GM19455 (cell line): Measurements from ENCODE around the gene GLYATL3.
"Not testable (repeated sequence)": the region's sequence is repeated elsewhere in the genome, so short reads cannot be mapped to it uniquely, and the experiment has no call there.

ENCODE experiments used
- ATAC-seq: cut with Tn5 transposase; IDR thresholded peaks from one replicate; pipeline ENCODE4 v1.9.1; 2021; ENCODE audit not compliant: unreplicated experiment

The GLYATL3 gene

GRCh38 chr6:49499623-49500022 lies at the start of gene GLYATL3:
Gene GLYATL3 (plus strand): TSS chr6:49499923. CDS start chr6:49511991, 12,068 bp downstream.
- ATAC-seq = no peak

DNA sequence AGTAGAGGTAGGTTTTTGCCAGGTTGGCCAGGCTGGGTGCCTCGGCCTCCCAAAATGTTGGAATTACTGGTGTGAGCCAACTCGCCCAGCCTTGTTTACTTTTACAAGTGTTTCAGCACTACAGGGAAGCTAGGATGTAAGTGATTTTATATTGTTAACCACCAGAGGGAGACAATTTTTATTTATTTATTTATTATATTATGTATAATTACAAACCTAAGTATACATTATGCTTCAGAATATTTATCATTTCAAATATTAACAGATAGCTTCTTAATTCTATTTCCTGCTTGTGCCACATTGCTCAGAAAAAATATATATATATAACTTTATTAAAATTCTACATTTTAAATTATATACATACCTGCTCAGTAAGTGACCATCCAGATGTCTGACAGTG lies 46.5 kb upstream of the GLYATL3 start:
- no peak for ATAC-seq

- ATAC-seq = peak; percentile 74
Observed at GRCh38 chr6:49454787-49455709, 44.7 kb upstream of the GLYATL3 start.

DNA sequence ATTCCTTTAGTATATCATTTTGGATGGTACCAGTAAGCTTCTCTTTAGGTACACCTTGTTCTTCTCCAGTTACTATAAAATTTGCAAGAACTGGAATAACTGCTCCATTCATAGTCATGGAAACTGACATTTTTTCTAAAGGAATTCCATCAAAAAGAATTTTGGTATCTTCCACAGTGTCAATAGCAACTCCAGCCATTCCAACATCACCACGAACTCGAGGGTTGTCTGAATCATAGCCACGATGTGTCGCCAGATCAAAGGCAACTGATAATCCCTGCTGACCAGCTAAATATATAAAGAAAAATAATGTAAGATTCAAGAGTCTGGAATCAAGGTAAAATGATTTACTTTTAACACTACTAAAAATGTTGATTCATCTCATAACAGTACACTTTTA lies 42.0 kb upstream of the GLYATL3 start:
- no peak for ATAC-seq

- ATAC-seq = no peak
Observed at GRCh38 chr6:49462071-49462470, 37.7 kb upstream of the GLYATL3 start.

DNA sequence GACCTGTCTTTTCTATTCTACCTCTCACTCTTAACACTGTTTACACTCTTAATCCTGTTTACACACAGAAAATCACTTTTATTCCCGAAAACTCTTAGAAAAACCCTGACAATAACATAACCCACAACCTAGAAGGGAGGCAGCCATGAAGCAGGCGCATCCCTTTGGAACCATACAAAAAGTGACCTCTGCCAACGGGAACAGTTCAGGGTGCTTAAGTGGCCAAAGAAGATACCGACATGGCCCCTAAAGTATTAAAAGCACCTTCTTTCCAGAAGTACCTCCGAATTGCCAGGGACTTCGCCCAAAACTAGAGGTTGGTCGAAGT lies 37.2 kb upstream of the GLYATL3 start:
- ATAC-seq = peak; percentile 19

GRCh38 chr6:49462927-49463611 lies 36.7 kb upstream of the GLYATL3 start, which contains the start of the genes CENPQ and MMUT:
Gene CENPQ (plus strand): TSS chr6:49463370. CDS start chr6:49470177, 6,807 bp downstream.
Gene MMUT (minus strand): TSS chr6:49463253. CDS start chr6:49459466, 3,787 bp downstream.
- peak; percentile 99 for ATAC-seq

DNA sequence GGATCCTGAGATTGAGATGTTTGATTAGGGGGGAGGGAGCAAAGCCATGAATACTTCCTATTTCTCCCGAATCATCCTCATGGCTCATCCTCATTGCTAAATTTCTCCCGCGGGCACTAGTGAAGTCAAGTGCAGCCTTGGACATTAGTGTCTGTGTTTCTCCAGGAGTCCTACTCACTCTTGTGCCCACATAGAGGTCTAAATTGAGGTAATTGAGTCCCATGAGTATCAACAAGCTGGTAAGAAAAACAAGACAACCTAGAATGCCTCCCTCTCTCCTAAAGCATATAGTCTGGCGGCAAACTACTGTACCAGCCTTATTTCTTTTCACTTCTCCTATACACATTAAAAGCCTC lies 36.1 kb upstream of the GLYATL3 start:
- no peak for ATAC-seq

- no peak for ATAC-seq
Observed at GRCh38 chr6:49464691-49465090, 35.0 kb upstream of the GLYATL3 start.

- no peak for ATAC-seq
Observed at GRCh38 chr6:49468042-49468441, 31.7 kb upstream of the GLYATL3 start.

DNA sequence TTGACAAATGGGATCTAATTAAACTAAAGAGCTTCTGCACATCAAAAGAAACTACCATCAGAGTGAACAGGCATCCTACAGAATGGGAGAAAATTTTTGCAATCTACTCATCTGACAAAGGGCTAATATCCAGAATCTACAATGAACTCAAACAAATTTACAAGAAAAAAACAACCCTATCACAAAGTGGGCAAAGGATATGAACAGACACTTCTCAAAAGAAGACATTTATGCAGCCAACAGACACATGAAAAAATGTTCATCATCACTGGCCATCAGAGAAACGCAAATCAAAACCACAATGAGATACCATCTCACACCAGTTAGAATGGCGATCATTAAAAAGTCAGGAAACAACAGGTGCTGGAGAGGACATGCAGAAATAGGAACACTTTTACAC lies 23.2 kb upstream of the GLYATL3 start:
- not testable (repeated sequence) for ATAC-seq

DNA sequence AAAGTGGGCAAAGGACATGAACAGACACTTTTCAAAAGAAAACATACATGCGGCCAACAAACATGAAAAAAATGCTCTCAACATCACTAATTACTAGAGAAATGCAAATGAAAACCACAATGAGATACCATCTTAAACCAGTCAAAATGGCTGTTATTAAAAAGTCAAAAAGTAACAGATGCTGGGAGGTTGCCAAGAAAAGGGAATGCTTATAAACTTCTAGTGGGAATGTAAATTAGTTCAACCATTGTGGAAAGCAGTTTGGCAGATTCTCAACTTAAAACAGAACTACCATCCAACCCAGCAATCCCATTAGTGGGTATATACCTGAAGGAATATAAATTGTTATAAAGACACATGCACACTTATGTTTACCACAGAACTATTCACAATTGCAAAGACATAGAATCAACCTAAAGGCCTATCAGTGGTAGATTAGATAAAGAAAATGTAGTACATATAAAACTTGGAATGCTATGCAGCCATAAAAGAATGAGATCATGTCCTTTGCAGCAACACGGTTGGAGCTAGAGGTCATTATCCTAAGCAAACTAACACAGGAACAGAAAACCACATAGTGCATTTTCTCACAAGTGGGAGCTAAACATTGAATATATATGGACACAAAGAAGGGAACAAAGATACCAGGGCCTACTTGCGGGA lies 20.3 kb upstream of the GLYATL3 start:
- no peak for ATAC-seq

DNA sequence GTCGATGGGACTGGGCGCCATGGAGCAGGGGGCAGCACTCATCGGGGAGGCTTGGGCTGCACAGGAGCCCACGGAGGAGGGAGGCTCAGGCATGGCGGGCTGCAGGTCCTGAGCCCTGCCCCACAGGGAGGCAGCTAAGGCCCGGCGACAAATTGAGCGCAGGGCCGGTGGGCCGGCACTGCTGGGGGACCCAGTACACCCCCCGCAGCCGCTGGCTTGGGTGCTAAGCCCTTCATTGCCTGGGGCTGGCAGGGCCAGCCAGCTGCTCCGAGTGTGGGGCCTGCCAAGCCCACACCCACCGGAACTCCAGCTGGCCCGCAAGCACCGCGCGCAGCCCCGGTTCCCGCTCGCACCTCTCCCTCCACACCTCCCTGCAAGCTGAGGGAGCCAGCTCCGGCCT lies 17.9 kb upstream of the GLYATL3 start:
- ATAC-seq = not testable (repeated sequence)

DNA sequence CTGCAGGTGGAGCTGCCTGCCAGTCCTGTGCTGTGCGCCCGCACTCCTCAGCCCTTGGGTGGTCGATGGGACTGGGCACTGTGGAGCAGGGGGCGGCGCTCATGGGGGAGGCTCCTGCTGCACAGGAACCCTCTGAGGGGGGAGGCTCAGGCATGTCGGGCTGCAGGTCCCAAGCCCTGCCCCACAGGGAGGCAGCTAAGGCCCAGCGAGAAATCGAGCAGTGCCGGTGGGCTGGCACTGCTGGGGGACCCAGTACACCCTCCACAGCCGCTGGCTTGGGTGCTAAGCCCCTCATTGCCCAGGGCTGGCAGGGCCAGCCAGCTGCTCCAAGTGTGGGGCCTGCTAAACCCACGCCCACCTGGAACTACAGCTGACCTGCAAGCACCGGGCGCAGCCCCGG lies 16.3 kb upstream of the GLYATL3 start:
- ATAC-seq = not testable (repeated sequence)

- no peak for ATAC-seq
Observed at GRCh38 chr6:49490633-49491032, 9.1 kb upstream of the GLYATL3 start.

GRCh38 chr6:49497304-49497703 lies 2.4 kb upstream of the GLYATL3 start:
- ATAC-seq = no peak

DNA sequence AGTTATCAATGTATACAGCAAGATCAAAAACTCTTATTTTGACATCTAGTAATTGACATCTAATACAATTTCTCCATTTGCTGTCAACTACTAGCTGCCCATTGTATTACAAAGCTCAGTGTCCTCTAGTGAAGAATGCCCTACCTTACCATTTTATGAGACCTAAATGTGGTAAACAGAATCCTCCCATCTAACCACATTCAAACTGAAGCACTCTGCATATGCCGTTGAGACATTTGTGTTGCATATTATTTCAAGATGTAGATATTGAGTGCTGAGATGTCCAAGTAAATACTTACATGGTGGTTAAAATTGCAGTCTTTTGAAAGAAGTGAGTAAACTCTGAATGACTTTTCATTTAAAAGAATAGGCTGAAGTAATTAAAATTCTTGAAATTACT lies 597 bp upstream of the GLYATL3 start:
- ATAC-seq = no peak

- no peak for ATAC-seq
Observed at GRCh38 chr6:49504666-49505065, 4.9 kb downstream of the GLYATL3 start.

DNA sequence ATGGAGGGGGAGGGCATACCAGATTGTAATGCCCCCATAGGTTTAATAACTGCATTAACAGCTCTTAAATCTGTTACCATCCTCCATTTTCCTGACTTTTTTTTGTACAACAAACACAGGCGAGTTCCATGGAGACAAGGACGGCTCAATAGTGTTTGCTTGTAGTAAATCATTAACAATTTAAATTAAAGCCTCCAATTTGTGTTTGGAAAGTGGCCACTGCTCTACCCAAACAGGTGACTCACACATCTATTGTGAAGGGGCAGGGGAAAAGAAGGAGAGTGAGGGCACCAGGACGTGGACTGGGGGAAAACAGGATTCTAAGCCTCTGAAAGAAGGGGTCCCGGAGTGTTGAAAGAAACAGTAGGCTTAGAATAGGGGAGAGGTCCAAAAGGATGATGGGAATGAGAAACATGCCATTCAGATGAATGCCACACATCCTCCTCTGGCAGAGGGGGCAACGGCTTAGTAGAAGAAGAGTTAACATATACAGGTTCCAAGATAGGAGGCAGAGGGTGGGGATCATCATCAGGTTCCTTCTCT lies 6.9 kb downstream of the GLYATL3 start:
- no peak for ATAC-seq

DNA sequence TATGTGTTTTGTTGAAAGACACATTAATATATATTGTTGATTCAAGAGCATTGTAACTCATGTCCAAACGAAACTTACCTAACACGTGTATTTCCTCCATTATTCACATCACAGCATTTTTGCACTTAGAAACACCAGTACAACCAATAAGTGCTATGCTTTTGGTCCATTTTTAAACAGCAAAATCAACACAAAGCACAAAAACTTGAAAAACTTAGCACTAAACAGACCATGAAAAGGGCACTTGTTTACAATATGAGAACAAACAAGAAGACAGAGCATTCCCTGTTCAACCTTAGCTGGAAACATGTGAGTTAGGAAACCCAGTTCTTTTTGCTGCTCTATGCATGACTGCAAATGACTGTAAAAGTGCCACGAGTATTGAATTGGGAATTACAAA lies 9.6 kb downstream of the GLYATL3 start:
- no peak for ATAC-seq
